Prostate gland (tissue), 2 donors: ENCODE measurements around the gene DUSP12.

ENCODE experiments used
- CTCF ChIP-seq, 4 experiments: fragments of 200-600 bp in 2 of 4; fragments of 450-650 bp in 2 of 4; sonication (generic) in 2 of 4; IDR thresholded peaks; 1 replicate in 3 of 4; 2 replicates in 1 of 4; pipeline ENCODE4 v1.5.1; 2016 to 2019; ENCODE audit warnings: antibody characterized with exemption in 4 of 4, mild to moderate bottlenecking in 2 of 4, moderate library complexity in 2 of 4
- POLR2A ChIP-seq: fragments of 450-650 bp; IDR thresholded peaks from one replicate; pipeline ENCODE4 v1.6.1; 2016; ENCODE audit warnings: antibody characterized with exemption, mild to moderate bottlenecking
- POLR2AphosphoS5 ChIP-seq: sonication (generic); formaldehyde crosslinking; IDR thresholded peaks from one replicate; pipeline ENCODE4 v1.6.1; 2017; ENCODE audit warnings: antibody characterized with exemption

GRCh38 chr1:161772397-161772796, 22.8 kb downstream of the DUSP12 start:
- TF ChIP-seq CTCF (IDR thresholded peaks at IDR 0.05) (no peak), POLR2AphosphoS5 (no peak), POLR2A (no peak)
